Stimulated activated CD4-positive, alpha-beta T cell treated with anti-CD3 and anti-CD28 coated beads, Interleukin-12 subunit alpha, Interleukin-12 subunit beta, amount 100 ng/mL, for 4 hours (primary cell): ENCODE data around the gene CLCN5.

Source experiments
- DNase-seq: peaks from one replicate; pipeline ENCODE4 v3.0.0-alpha.2; 2020

Gene CLCN5

GRCh38 chrX:49922291-49923241, at the start of gene CLCN5:
TSS of gene CLCN5 (plus strand) at chrX:49922596. CDS start at chrX:49925299, 2,703 bp downstream.
- DNase-seq = peak; percentile 89

GRCh38 chrX:49876750-49877149, 45.6 kb upstream of the CLCN5 start:
- no peak for DNase-seq

- DNase-seq = no peak
Measured at GRCh38 chrX:49877397-49878101, 44.8 kb upstream of the CLCN5 start.

- DNase-seq = no peak
Measured at GRCh38 chrX:49878128-49878833, 44.1 kb upstream of the CLCN5 start.

GRCh38 chrX:49878834-49879655, 43.4 kb upstream of the CLCN5 start, which contains the start of gene USP27X:
TSS of gene USP27X (plus strand) at chrX:49879484. CDS start at chrX:49880308, 824 bp downstream.
- peak; percentile 58 for DNase-seq

- no peak for DNase-seq
Measured at GRCh38 chrX:49879656-49880277, 42.6 kb upstream of the CLCN5 start.

GRCh38 chrX:49880668-49881067, 41.7 kb upstream of the CLCN5 start:
- DNase-seq = no peak

- DNase-seq = peak; percentile 55
Measured at GRCh38 chrX:49884290-49884862, 38.0 kb upstream of the CLCN5 start.

GRCh38 chrX:49892542-49892941, 29.9 kb upstream of the CLCN5 start:
- DNase-seq = no peak

- no peak for DNase-seq
Measured at GRCh38 chrX:49896951-49897350, 25.4 kb upstream of the CLCN5 start.

- DNase-seq = no peak
Measured at GRCh38 chrX:49901048-49901447, 21.3 kb upstream of the CLCN5 start.

- DNase-seq = no peak
Measured at GRCh38 chrX:49910344-49910743, 12.1 kb upstream of the CLCN5 start.

GRCh38 chrX:49912086-49912485, 10.3 kb upstream of the CLCN5 start:
- DNase-seq = no peak

- no peak for DNase-seq
Measured at GRCh38 chrX:49912861-49913260, 9.5 kb upstream of the CLCN5 start.

GRCh38 chrX:49915361-49916222, 6.8 kb upstream of the CLCN5 start:
- peak; percentile 20 for DNase-seq

GRCh38 chrX:49919617-49920016, 2.8 kb upstream of the CLCN5 start:
- DNase-seq = peak; percentile 9

GRCh38 chrX:49921109-49921508, 1.3 kb upstream of the CLCN5 start:
- no peak for DNase-seq

- DNase-seq = no peak
Measured at GRCh38 chrX:49925176-49925575, 2.8 kb downstream of the CLCN5 start.

GRCh38 chrX:49930039-49930438, 7.6 kb downstream of the CLCN5 start:
- no peak for DNase-seq

GRCh38 chrX:49932791-49933190, 10.4 kb downstream of the CLCN5 start:
- no peak for DNase-seq
